ENCODE measurements around the gene TTF2. TPM values are rescaled to one million over a fixed set of nuclear protein-coding genes. Genes with fewer than 3 reads are reported as not detected.

TTF2 gene
- total and polyA plus RNA-seq, 9 of the 15 experiments (the other 6 are each of a cell fraction or from before 2014, with no cell fraction given) = 9.4 to 71.1 (median 42.1) TPM

DNA sequence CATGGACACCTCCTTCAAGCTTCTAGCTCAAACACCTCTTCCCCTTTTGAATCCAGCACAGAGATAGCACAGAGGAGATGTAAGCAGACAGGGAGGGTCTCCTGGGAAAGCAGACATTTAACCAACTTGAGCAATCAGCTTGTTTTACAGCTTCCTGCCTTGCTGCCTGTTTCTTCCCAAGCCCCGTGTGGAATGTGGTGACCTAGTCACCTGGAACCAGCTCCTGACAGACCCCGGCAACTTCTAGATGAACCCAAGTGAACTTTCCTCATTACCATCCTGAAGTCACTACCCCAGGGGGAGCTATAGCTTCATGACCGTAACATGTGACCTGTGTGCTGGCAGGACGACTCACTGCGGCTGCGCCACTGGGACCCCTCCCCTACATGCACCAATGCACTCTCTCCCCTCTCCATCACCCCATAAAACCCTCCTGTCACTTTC, 24.1 kb upstream of the TTF2 start (continued):
- TF ChIP-seq RAD51 (IDR thresholded peaks at IDR 0.05; ENCODE audit: borderline replicate concordance, low read depth) = peak; percentile 52; the same call in 1 of the 2 replicates
- no peak for TF ChIP-seq SIRT6 (IDR thresholded peaks at IDR 0.05; ENCODE audit: low read depth, low read length)
- TF ChIP-seq ZZZ3 (IDR thresholded peaks at IDR 0.05) = no peak
- TF ChIP-seq NCOA2 (IDR thresholded peaks at IDR 0.05; ENCODE audit: partially characterized antibody in 2 of 2) = no peak
- TF ChIP-seq, protein P1, sequence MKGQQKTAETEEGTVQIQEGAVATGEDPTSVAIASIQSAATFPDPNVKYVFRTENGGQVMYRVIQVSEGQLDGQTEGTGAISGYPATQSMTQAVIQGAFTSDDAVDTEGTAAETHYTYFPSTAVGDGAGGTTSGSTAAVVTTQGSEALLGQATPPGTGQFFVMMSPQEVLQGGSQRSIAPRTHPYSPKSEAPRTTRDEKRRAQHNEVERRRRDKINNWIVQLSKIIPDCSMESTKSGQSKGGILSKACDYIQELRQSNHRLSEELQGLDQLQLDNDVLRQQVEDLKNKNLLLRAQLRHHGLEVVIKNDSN (CRISPR knock-in tag; IDR thresholded peaks at IDR 0.05) = peak; percentile 62
- no peak for TF ChIP-seq ZNF699 (CRISPR knock-in tag; IDR thresholded peaks at IDR 0.05; ENCODE audit: insufficient replicate concordance)
- TF ChIP-seq, protein P2, sequence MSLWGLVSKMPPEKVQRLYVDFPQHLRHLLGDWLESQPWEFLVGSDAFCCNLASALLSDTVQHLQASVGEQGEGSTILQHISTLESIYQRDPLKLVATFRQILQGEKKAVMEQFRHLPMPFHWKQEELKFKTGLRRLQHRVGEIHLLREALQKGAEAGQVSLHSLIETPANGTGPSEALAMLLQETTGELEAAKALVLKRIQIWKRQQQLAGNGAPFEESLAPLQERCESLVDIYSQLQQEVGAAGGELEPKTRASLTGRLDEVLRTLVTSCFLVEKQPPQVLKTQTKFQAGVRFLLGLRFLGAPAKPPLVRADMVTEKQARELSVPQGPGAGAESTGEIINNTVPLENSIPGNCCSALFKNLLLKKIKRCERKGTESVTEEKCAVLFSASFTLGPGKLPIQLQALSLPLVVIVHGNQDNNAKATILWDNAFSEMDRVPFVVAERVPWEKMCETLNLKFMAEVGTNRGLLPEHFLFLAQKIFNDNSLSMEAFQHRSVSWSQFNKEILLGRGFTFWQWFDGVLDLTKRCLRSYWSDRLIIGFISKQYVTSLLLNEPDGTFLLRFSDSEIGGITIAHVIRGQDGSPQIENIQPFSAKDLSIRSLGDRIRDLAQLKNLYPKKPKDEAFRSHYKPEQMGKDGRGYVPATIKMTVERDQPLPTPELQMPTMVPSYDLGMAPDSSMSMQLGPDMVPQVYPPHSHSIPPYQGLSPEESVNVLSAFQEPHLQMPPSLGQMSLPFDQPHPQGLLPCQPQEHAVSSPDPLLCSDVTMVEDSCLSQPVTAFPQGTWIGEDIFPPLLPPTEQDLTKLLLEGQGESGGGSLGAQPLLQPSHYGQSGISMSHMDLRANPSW (CRISPR knock-in tag; IDR thresholded peaks at IDR 0.05) = no peak
- no peak for TF ChIP-seq NFE2 (IDR thresholded peaks at IDR 0.05; ENCODE audit: low read depth)
- no peak for TF ChIP-seq SMARCB1 (IDR thresholded peaks at IDR 0.05; ENCODE audit: insufficient read length, low read depth)
- no peak for TF ChIP-seq KDM4B (IDR thresholded peaks at IDR 0.05; ENCODE audit: borderline replicate concordance in 2 of 2, low read depth in 1 of 2)
- no peak for TF ChIP-seq ZC3H11A (IDR thresholded peaks at IDR 0.05; ENCODE audit: low read depth, low read length)
- TF ChIP-seq, protein P3, sequence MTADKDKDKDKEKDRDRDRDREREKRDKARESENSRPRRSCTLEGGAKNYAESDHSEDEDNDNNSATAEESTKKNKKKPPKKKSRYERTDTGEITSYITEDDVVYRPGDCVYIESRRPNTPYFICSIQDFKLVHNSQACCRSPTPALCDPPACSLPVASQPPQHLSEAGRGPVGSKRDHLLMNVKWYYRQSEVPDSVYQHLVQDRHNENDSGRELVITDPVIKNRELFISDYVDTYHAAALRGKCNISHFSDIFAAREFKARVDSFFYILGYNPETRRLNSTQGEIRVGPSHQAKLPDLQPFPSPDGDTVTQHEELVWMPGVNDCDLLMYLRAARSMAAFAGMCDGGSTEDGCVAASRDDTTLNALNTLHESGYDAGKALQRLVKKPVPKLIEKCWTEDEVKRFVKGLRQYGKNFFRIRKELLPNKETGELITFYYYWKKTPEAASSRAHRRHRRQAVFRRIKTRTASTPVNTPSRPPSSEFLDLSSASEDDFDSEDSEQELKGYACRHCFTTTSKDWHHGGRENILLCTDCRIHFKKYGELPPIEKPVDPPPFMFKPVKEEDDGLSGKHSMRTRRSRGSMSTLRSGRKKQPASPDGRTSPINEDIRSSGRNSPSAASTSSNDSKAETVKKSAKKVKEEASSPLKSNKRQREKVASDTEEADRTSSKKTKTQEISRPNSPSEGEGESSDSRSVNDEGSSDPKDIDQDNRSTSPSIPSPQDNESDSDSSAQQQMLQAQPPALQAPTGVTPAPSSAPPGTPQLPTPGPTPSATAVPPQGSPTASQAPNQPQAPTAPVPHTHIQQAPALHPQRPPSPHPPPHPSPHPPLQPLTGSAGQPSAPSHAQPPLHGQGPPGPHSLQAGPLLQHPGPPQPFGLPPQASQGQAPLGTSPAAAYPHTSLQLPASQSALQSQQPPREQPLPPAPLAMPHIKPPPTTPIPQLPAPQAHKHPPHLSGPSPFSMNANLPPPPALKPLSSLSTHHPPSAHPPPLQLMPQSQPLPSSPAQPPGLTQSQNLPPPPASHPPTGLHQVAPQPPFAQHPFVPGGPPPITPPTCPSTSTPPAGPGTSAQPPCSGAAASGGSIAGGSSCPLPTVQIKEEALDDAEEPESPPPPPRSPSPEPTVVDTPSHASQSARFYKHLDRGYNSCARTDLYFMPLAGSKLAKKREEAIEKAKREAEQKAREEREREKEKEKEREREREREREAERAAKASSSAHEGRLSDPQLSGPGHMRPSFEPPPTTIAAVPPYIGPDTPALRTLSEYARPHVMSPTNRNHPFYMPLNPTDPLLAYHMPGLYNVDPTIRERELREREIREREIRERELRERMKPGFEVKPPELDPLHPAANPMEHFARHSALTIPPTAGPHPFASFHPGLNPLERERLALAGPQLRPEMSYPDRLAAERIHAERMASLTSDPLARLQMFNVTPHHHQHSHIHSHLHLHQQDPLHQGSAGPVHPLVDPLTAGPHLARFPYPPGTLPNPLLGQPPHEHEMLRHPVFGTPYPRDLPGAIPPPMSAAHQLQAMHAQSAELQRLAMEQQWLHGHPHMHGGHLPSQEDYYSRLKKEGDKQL (CRISPR knock-in tag; IDR thresholded peaks at IDR 0.05; ENCODE audit: borderline replicate concordance) = no peak
- peak; percentile 31; the same call in 1 of the 2 replicates for TF ChIP-seq ESRRA (IDR thresholded peaks at IDR 0.05; ENCODE audit: borderline replicate concordance, low read depth)
- TF ChIP-seq, protein P4, sequence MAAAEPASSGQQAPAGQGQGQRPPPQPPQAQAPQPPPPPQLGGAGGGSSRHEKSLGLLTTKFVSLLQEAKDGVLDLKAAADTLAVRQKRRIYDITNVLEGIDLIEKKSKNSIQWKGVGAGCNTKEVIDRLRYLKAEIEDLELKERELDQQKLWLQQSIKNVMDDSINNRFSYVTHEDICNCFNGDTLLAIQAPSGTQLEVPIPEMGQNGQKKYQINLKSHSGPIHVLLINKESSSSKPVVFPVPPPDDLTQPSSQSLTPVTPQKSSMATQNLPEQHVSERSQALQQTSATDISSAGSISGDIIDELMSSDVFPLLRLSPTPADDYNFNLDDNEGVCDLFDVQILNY (CRISPR knock-in tag; IDR thresholded peaks at IDR 0.05) = no peak
- TF ChIP-seq ASH1L (IDR thresholded peaks at IDR 0.05; ENCODE audit: borderline replicate concordance, low read depth, partially characterized antibody) = no peak
- TF ChIP-seq ELF2 (CRISPR knock-in tag; IDR thresholded peaks at IDR 0.05) = no peak
- no peak for TF ChIP-seq CBFA2T3 (IDR thresholded peaks at IDR 0.05)

All from K562 (cell line).